Pancreas (tissue), 10 donors: ENCODE results near the gene LMF2. TPM values are rescaled to one million over a fixed set of nuclear protein-coding genes. Genes with fewer than 3 reads are reported as not detected.

ENCODE experiments used
- ATAC-seq, 4 donors: fragments of 200-7000 bp; cut with Tn5 transposase; one replicate each; pipeline versions ENCODE4 v1.8.0 to v1.9.1; 2020; ENCODE audit warnings: mild to moderate bottlenecking in 4 of 4, moderate library complexity in 4 of 4
- DNase-seq, 6 donors: peaks; one replicate each; pipeline ENCODE4 v3.0.0-alpha.2; 2020
- FAIRE-seq: peaks from 2 replicates; lab custom pipeline; 2012; peaks lifted over from hg19 to GRCh38; lab: Jason Lieb, UNC
- H3K27ac ChIP-seq, 4 donors: fragments of 200-600 bp; sonication (generic); 1 replicate in 3 of 4; 2 replicates in 1 of 4; pipeline versions ENCODE4 v1.5.0 to v1.8.0; 2020
- H3K27me3 ChIP-seq, 4 donors: fragments of 200-600 bp; one replicate each; pipeline ENCODE4 v1.8.0; 2021
- H3K36me3 ChIP-seq, 3 donors: fragments of 200-600 bp; sonication (generic) in 1 of 3; one replicate each; pipeline versions ENCODE4 v1.5.0 to v1.8.0; 2020 to 2021
- H3K4me1 ChIP-seq, 3 donors: fragments of 200-600 bp; one replicate each; pipeline ENCODE4 v1.8.0; 2021
- H3K4me3 ChIP-seq, 4 donors: fragments of 200-600 bp; sonication (generic) in 2 of 4; one replicate each; pipeline versions ENCODE4 v1.5.0 to v1.8.0; 2020 to 2021
- H3K9me3 ChIP-seq, 4 donors: fragments of 200-600 bp; one replicate each; pipeline ENCODE4 v1.8.0; 2021
- WGBS, 2 donors: extraction: QIAGEN DNeasy Blood & Tissue Kit; methylation state at CpG; one replicate each; pipeline ENCODE4 v1.1.7; 2013; 5-methylcytosine and 5-hydroxymethylcytosine counted together
- intact Hi-C, 3 donors: fragments of 100-400 bp; cut with DNase I; formaldehyde crosslinking; loops; one replicate each; pipeline versions ENCODE4 v1.11.1 to v1.14.2; 2022
- polyA plus RNA-seq, 2 donors: library from polyadenylated mRNA; stranded (reverse); fragments of 200-250 nt; gene quantifications; one replicate each; pipeline ENCODE4 v1.2.3, GENCODE V29; 2013
- total RNA-seq, 6 donors: library from RNA; stranded (reverse); fragmentation: NEBNext Ultra II Directional in 4 of 6; extraction: Animal tissue kit (Norgen Biotek cat#: 25700) in 4 of 6; gene quantifications; one replicate each; pipeline versions ENCODE4 v1.2.1 to v1.2.4, GENCODE V29; 2021 to 2023
- TF ChIP-seq, protein P1 (sequence below), 4 donors: fragments of 200-600 bp; sonication (generic) in 3 of 4; IDR thresholded peaks; one replicate each; pipeline versions ENCODE4 v1.5.0 to v1.8.0; 2021; ENCODE audit warnings: antibody characterized with exemption in 4 of 4
- donor health status: healthy with polysubstance abuse.
- donor health status: DM: no; HTN: no; CAD: no; lungs with moderate emphysema.
- donor health status: DM: no; HTN: no; CAD: no.
- donor health status: control.
- donor health status: control.
- donor health status: Bipolar disorder and iron deficiency.
- donor health status: DM: yes; HTN: yes; CAD: no.
- donor health status: DM: no; HTN: no; CAD: no.
- donor health status: DM: no; HTN: no; CAD: no.
- donor health status: DM: yes; HTN: yes; CAD: no.

LMF2 gene
- total and polyA plus RNA-seq, 8 donors, result 50.3 to 175 (median 135) TPM

GRCh38 chr22:50529416-50529896 is 22.0 kb upstream of the LMF2 start:
- WGBS, 2 donors, result 22 to 24% methylated on average over 47 to 50 of the region's 50 CpGs
- Histone ChIP-seq H3K4me3 (peak overlapping the region in 3 of 4 donors; percentile 26 to 60 (median 41)), H3K4me1 (peaks cover 2 to 21% (median 16%) of the 10 kb centered on the region in 3 donors), H3K36me3 (no peaks in the 10 kb centered on the region), H3K27me3 (peaks cover 0 to 9% (median 0%) of the 10 kb centered on the region in 4 donors), H3K27ac (peak overlapping the region; percentile 31 to 94 (median 84)), H3K9me3 (no peaks in the 10 kb centered on the region)
- ATAC-seq (no peak), DNase-seq (peak in 3 of 6 donors; percentile 57 to 88 (median 68)), FAIRE-seq (no peak)
- intact Hi-C loops, result no loop called here
- TF ChIP-seq, protein P1, sequence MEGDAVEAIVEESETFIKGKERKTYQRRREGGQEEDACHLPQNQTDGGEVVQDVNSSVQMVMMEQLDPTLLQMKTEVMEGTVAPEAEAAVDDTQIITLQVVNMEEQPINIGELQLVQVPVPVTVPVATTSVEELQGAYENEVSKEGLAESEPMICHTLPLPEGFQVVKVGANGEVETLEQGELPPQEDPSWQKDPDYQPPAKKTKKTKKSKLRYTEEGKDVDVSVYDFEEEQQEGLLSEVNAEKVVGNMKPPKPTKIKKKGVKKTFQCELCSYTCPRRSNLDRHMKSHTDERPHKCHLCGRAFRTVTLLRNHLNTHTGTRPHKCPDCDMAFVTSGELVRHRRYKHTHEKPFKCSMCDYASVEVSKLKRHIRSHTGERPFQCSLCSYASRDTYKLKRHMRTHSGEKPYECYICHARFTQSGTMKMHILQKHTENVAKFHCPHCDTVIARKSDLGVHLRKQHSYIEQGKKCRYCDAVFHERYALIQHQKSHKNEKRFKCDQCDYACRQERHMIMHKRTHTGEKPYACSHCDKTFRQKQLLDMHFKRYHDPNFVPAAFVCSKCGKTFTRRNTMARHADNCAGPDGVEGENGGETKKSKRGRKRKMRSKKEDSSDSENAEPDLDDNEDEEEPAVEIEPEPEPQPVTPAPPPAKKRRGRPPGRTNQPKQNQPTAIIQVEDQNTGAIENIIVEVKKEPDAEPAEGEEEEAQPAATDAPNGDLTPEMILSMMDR (IDR thresholded peaks at IDR 0.05), result no peak

DNA sequence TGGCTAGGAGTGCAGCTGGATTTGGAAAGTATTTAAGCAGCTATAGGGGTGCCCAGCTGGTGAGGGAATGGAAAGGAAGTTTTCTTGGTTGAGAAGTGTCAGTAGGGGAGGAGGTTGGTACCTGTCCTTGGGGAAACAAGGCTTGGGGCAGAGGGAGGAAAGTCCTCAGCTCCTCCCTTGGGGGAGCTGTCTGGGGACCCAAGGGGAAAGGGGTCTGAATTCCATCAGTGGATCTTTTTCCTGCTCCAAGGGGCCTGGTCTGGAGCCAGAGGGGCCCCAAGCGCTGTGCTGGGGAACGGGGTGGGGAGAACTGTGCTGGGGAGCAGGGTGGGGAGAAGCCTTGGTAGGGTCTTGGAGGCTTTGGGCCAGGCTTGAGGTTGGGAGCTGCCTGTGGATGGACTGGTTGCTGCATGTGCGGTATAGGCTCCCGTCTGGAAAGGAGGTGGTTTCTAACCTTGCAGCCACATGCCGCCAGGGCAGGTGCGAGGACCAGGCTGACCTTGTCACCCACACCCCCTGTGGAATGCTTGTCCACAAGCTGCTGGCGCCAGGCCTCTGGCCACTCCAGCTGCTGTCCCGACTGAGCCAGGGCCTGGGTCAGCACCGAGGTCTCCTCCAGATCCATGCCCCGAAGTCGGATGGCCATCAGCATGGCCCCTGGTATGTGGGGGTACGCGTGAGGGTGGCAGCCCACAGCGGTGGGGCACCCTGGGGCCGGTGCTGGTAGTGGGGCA is 21.3 kb upstream of the LMF2 start:
- Histone ChIP-seq H3K4me1 (peaks cover 7 to 26% (median 20%) of the 10 kb centered on the region in 3 donors), H3K36me3 (no peaks in the 10 kb centered on the region), H3K4me3 (peak overlapping the region in 2 of 4 donors; percentile 26 to 60), H3K27me3 (peaks cover 0 to 9% (median 0%) of the 10 kb centered on the region in 4 donors), H3K27ac (peak overlapping the region; percentile 31 to 94 (median 84)), H3K9me3 (no peaks in the 10 kb centered on the region)
- TF ChIP-seq, protein P1 (IDR thresholded peaks at IDR 0.05), result no peak
- FAIRE-seq (no peak), ATAC-seq (no peak), DNase-seq (peak in 2 of 6 donors; percentile 57 to 60)
- WGBS, 2 donors, result 59 to 64% methylated on average over 13 to 15 of the region's 15 CpGs
- intact Hi-C loops, result no loop called here

DNA sequence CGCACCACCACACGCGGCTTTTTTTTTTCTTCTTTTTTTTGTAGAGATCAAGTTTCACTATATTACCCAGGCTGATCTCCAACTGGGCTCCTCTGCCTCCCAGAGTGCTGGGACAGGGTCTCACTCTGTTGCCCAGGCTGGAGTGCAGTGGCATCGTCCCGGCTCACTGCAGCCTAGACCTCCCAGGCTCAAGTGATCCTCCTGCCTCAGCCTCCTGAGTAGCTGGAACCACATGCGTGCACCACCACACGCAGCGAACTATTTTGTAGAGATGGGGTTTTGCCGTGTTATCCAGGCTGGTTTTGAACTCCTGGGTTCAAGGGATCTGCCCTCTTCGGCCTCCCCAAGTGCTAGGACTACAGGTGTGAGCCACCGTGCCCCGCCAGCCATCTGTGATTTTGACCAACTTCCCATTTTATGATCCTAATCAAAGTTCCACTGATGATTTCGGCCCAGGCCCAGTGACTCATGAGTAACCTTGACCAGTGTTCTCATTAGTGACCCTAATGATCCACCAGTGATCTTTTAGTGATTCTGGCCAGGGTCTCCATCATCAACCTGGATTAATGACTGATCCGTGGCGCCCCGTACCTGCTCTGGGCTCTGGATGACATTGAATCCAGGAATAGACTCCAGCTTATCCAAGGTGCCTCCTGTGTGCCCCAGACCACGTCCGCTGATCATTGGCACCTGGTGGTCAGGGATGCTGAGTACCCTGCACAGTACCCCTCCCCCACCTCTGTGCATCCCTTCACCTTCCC is 20.6 kb upstream of the LMF2 start:
- FAIRE-seq (no peak), ATAC-seq (no peak), DNase-seq (peak in 1 of 6 donors; percentile 37)
- H3K27ac ChIP-seq, result peak overlapping the region in 1 of 4 donors; percentile 17
- H3K27me3 ChIP-seq, result peaks cover 0 to 9% (median 0%) of the 10 kb centered on the region in 4 donors
- no peaks in the 10 kb centered on the region for H3K9me3 ChIP-seq
- peak overlapping the region in 1 of 4 donors; percentile 60 for H3K4me3 ChIP-seq
- H3K4me1 ChIP-seq, result peaks cover 7 to 20% (median 19%) of the 10 kb centered on the region in 3 donors
- H3K36me3 ChIP-seq, result peaks cover 0 to 6% (median 4%) of the 10 kb centered on the region in 3 donors
- intact Hi-C loops, result no loop called here
- WGBS, 2 donors, result 87 to 89% methylated on average over 18 of the region's 18 CpGs
- TF ChIP-seq, protein P1 (IDR thresholded peaks at IDR 0.05), result no peak

DNA sequence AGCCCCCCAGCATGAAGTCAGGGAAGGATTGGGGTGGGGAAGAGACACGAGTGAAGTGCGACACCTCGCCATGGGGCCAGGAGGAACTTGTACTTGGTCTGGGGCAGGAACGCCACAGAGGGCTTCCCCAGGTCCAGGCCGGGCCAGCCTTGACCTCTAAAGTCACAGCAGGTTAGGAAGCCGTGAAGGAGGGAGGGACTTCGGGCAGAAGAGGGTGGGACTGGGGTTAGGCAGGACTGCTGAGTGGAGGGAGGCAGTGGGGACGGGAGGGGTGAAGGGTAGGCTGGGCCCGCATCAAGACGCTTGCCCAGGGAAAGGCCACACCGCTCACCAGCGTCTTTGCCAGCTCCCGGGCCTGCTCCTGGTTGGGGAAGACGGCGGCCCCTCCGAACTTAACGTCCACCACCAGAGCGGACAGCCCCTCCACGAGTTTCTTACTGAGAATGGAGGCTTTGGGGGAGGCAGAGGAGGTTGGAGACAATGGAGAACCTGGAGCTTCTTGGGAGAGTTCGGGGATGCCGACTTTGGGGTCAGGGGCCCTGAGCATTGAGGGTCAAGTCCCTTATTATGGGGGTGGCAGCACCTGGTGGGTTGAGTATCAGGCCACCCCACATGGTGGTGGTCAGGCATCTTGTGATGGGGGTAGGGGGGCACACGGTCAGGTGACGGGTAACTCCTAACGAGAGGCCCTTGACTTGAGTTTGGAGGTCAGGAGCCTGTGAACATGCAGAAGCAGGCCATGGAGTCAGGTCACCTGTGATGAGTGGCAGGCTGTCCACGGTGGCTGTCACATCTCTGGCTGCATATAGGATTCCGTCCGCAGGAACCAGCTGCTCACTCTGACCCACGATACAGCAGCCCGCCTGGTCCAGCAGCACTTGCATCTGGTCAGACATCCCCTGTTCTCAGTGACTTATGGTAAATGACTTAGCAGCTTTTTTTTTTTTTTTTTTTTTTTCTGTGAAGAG is 19.6 kb upstream of the LMF2 start:
- Histone ChIP-seq H3K4me3 (peak overlapping the region; percentile 59 to 75 (median 68)), H3K4me1 (peaks cover 7 to 20% (median 12%) of the 10 kb centered on the region in 3 donors), H3K36me3 (peaks cover 0 to 15% (median 10%) of the 10 kb centered on the region in 3 donors), H3K9me3 (no peaks in the 10 kb centered on the region), H3K27me3 (peaks cover 0 to 6% (median 0%) of the 10 kb centered on the region in 4 donors), H3K27ac (peak overlapping the region; percentile 88 to 94 (median 90))
- 73 to 74% methylated on average over 29 of the region's 29 CpGs for WGBS, 2 donors
- DNase-seq, result peak in 4 of 6 donors; percentile 50 to 80 (median 68)
- intact Hi-C loops, result no loop called here
- no peak for FAIRE-seq
- ATAC-seq, result no peak
- TF ChIP-seq, protein P1 (IDR thresholded peaks at IDR 0.05), result no peak
